Spinal cord (tissue), 10 donors: ENCODE results near the gene STRADA. TPM values are rescaled to one million over a fixed set of nuclear protein-coding genes. Genes with fewer than 3 reads are reported as not detected.
"Not testable (repeated sequence)": the region's sequence is repeated elsewhere in the genome, so short reads cannot be mapped to it uniquely, and the experiment has no call there.

Source experiments
- DNase-seq, 6 donors: peaks; one replicate each; pipeline versions ENCODE4 v3.0.0 to v3.0.0-alpha.2; 2013 to 2015; ENCODE audit warnings: low spot score in 6 of 6, low read depth in 4 of 6
- H3K27ac ChIP-seq: one replicate; pipeline ENCODE4 v1.5.1; 2013; ENCODE audit warnings: low read depth, low read length, control low read depth
- H3K27me3 ChIP-seq: one replicate; pipeline ENCODE4 v1.6.1; 2013; ENCODE audit warnings: low read length; ENCODE audit not compliant: control insufficient read depth, insufficient read depth
- H3K36me3 ChIP-seq: one replicate; pipeline ENCODE4 v1.6.1; 2013; ENCODE audit warnings: low read length; ENCODE audit not compliant: control insufficient read depth, insufficient read depth
- H3K4me1 ChIP-seq: one replicate; pipeline ENCODE4 v1.6.1; 2013; ENCODE audit warnings: low read length; ENCODE audit not compliant: control insufficient read depth, insufficient read depth
- H3K4me3 ChIP-seq: one replicate; pipeline ENCODE4 v1.5.1; 2013; ENCODE audit warnings: low read depth, low read length, control low read depth
- H3K9me3 ChIP-seq: one replicate; pipeline ENCODE4 v1.6.1; 2013; ENCODE audit warnings: low read length; ENCODE audit not compliant: control insufficient read depth, insufficient read depth
- WGBS: methylation state at CpG from one replicate; pipeline ENCODE4 v1.1.5; 2013; ENCODE audit warnings: missing lambda C conversion rate; ENCODE audit not compliant: insufficient coverage; 5-methylcytosine and 5-hydroxymethylcytosine counted together
- polyA plus RNA-seq, 2 donors: library from polyadenylated mRNA; unstranded; fragments of 120-200 nt; gene quantifications; one replicate each; pipeline ENCODE4 v1.2.1, GENCODE V29; 2013; ENCODE audit not compliant: insufficient read length in 2 of 2
- total RNA-seq, 2 donors: library from RNA; depleted of rRNA in 1 of 2; stranded (reverse); fragments of 120-200 nt in 1 of 2; fragments of >200 nt in 1 of 2; gene quantifications; one replicate each; pipeline versions ENCODE4 v1.2.3 to v1.2.4, GENCODE V29; 2013 to 2014
- donor health status: healthy.

STRADA gene
- total and polyA plus RNA-seq, 4 donors: 39.9 to 108 (median 56.7) TPM

- H3K4me1 ChIP-seq, H3K27me3 ChIP-seq, H3K9me3 ChIP-seq, H3K27ac ChIP-seq, H3K4me3 ChIP-seq, DNase-seq: not testable (repeated sequence)
- H3K36me3 ChIP-seq: peaks cover 21% of the 10 kb centered on the region
- 100% methylated on average over 5 of the region's 5 CpGs for WGBS
Measured at GRCh38 chr17:63720194-63720593, 21.4 kb downstream of the STRADA start.

GRCh38 chr17:63718988-63719387 is 22.6 kb downstream of the STRADA start:
- Histone ChIP-seq H3K4me1 (no peaks in the 10 kb centered on the region), H3K9me3 (no peaks in the 10 kb centered on the region), H3K36me3 (peaks cover 16% of the 10 kb centered on the region), H3K27ac (peak overlapping the region; percentile 67), H3K27me3 (no peaks in the 10 kb centered on the region), H3K4me3 (no peak overlapping the region)
- WGBS: 60% methylated on average over 2 of the region's 5 CpGs
- DNase-seq: no peak

GRCh38 chr17:63716426-63716825 is 25.2 kb downstream of the STRADA start:
- WGBS: 100% methylated on average over 1 of the region's 3 CpGs
- no peaks in the 10 kb centered on the region for H3K27me3 ChIP-seq
- H3K9me3 ChIP-seq: no peaks in the 10 kb centered on the region
- H3K27ac ChIP-seq: no peak overlapping the region
- no peak for DNase-seq
- peaks cover 33% of the 10 kb centered on the region for H3K36me3 ChIP-seq
- H3K4me1 ChIP-seq: no peaks in the 10 kb centered on the region
- H3K4me3 ChIP-seq: no peak overlapping the region

- no peak for DNase-seq
- Histone ChIP-seq H3K27me3 (no peaks in the 10 kb centered on the region), H3K36me3 (peaks cover 49% of the 10 kb centered on the region), H3K9me3 (no peaks in the 10 kb centered on the region), H3K27ac (no peak overlapping the region), H3K4me1 (no peaks in the 10 kb centered on the region), H3K4me3 (no peak overlapping the region)
- 78% methylated on average over 9 of the region's 10 CpGs for WGBS
Measured at GRCh38 chr17:63714550-63715277, 26.9 kb downstream of the STRADA start.

- Histone ChIP-seq H3K9me3 (no peaks in the 10 kb centered on the region), H3K36me3 (peaks cover 87% of the 10 kb centered on the region), H3K27ac (no peak overlapping the region), H3K27me3 (no peaks in the 10 kb centered on the region), H3K4me1 (no peaks in the 10 kb centered on the region), H3K4me3 (no peak overlapping the region)
- WGBS: 93% methylated on average over 3 of the region's 6 CpGs
- no peak for DNase-seq
Measured at GRCh38 chr17:63709110-63709509, 32.5 kb downstream of the STRADA start.

GRCh38 chr17:63707151-63707550 is 34.4 kb downstream of the STRADA start:
- DNase-seq: no peak

GRCh38 chr17:63706336-63707082 is 35.1 kb downstream of the STRADA start:
- Histone ChIP-seq H3K4me3 (no peak overlapping the region), H3K27ac (no peak overlapping the region), H3K36me3 (peaks cover 89% of the 10 kb centered on the region), H3K4me1 (peaks cover 13% of the 10 kb centered on the region), H3K9me3 (no peaks in the 10 kb centered on the region), H3K27me3 (no peaks in the 10 kb centered on the region)
- 89% methylated on average over 5 of the region's 7 CpGs for WGBS
- DNase-seq: no peak

More at GRCh38 chr17:63707151-63707550, 34.4 kb downstream of the STRADA start:
- no peak overlapping the region for H3K4me3 ChIP-seq
- WGBS: 93% methylated on average over 6 of the region's 11 CpGs
- peaks cover 93% of the 10 kb centered on the region for H3K36me3 ChIP-seq
- H3K27me3 ChIP-seq: no peaks in the 10 kb centered on the region
- no peak overlapping the region for H3K27ac ChIP-seq
- H3K4me1 ChIP-seq: peaks cover 7% of the 10 kb centered on the region
- H3K9me3 ChIP-seq: no peaks in the 10 kb centered on the region

GRCh38 chr17:63705657-63706056 is 35.9 kb downstream of the STRADA start:
- H3K4me3 ChIP-seq: no peak overlapping the region

GRCh38 chr17:63704836-63705235 is 36.8 kb downstream of the STRADA start:
- Histone ChIP-seq H3K4me1 (peaks cover 22% of the 10 kb centered on the region), H3K27ac (no peak overlapping the region), H3K27me3 (no peaks in the 10 kb centered on the region), H3K4me3 (no peak overlapping the region), H3K9me3 (no peaks in the 10 kb centered on the region), H3K36me3 (peaks cover 77% of the 10 kb centered on the region)
- WGBS: 83% methylated on average over 8 of the region's 9 CpGs
- DNase-seq: no peak

More at GRCh38 chr17:63705657-63706056, 35.9 kb downstream of the STRADA start:
- peaks cover 21% of the 10 kb centered on the region for H3K4me1 ChIP-seq
- no peaks in the 10 kb centered on the region for H3K27me3 ChIP-seq
- 71% methylated on average over 3 of the region's 3 CpGs for WGBS
- DNase-seq: no peak
- no peak overlapping the region for H3K27ac ChIP-seq
- H3K36me3 ChIP-seq: peaks cover 85% of the 10 kb centered on the region
- H3K9me3 ChIP-seq: no peaks in the 10 kb centered on the region

- Histone ChIP-seq H3K4me3 (no peak overlapping the region), H3K27me3 (no peaks in the 10 kb centered on the region), H3K36me3 (peaks cover 74% of the 10 kb centered on the region), H3K27ac (no peak overlapping the region), H3K9me3 (no peaks in the 10 kb centered on the region), H3K4me1 (peaks cover 24% of the 10 kb centered on the region)
- WGBS: 94% methylated on average over 8 of the region's 11 CpGs
- DNase-seq: no peak
Measured at GRCh38 chr17:63704259-63704576, 37.4 kb downstream of the STRADA start.
